SKM-1 (cell line): ENCODE measurements around the gene AKAP8.
"Not testable (repeated sequence)": the region's sequence is repeated elsewhere in the genome, so short reads cannot be mapped to it uniquely, and the experiment has no call there.

Source experiments
- DNase-seq: peaks from one replicate; lab custom pipeline; 2025; ENCODE audit not compliant: unreplicated experiment; lab: John Stamatoyannopoulos, UW

AKAP8 gene

DNA sequence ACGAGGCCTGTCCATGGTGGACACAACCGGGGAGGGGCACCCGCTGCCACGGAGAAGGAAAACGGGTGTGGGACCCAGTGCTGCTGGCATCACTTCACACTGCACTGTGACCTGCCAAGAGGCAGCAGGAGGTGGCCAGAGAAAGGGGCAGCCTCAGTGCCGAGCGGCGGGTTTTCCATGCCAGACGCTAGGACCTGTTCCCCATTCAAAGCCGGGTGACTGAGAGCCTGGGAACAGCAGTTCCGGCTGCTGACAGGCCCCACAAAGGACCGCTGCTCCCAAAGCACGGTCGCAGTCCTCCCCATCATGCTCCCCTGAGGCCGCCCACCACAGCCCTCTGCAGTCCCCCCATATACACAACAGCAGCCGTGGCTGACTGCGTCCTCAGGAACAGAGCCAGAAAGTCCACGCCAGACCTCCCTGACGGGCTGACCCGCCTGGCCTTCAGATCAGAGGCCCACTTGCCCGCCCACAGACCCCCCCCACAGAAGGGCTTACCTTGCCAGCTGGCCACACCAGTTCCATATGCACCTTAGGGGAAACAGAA lies 5.4 kb downstream of the AKAP8 start:
- DNase-seq: no peak

DNA sequence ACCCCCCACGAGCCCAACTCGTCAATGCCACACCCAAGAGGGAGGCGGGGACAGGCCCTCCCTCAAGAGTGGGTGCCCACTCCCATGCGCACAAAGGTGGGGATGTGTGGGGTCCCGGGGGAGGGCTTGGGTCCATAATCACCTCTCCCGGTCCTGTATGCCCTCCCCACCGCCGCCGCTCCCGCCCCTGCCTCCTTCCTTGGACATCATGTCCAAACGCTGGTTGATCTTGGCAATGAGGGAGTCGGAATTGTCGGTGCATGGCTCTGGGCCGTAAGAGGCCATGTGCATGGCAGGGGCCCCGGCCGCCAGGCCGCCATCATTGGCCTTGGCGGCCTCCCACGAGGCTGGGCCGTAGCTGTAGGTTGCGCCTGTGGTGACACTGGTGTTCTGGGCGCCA lies 5.9 kb downstream of the AKAP8 start:
- no peak for DNase-seq

DNA sequence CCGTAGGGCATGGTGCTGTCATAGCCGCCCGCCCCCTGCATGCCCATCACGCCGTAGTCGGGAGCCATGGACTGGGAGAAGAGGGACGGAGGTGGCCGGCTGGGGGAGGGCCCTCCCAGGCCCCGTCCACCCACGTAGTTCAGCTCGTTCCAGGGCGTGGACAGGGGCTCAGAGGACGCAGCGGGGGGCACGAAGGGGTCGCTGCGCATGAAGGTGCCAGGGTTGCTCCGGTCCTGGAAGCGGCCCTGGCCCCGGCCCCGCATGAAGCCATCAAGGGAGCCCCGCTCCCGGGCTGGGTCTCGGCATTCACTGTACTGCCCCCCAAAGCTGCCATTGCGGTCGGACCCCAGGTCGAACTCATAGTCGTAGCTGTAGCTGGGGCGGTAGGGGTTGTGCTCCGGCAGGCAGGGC lies 6.7 kb downstream of the AKAP8 start:
- no peak for DNase-seq

DNA sequence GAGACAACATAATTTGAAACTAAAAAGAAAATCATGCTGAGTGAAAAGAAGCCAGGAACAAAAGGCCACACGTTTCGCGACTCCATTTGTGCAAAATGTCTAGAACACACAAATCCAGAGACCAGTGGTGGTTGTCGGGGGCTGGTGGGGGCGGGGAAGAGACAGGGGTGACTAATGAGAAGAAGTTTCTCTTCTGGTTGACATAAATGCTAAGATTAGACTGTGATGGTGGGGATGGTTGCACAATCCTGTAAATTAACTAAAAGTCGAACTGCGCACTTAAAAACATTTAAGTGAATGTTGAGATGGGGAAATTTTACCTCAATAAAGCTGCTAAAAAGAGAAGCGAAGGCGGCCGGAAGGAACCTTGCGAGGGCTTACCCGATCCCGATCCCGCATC lies 7.1 kb downstream of the AKAP8 start:
- DNase-seq: no peak

DNA sequence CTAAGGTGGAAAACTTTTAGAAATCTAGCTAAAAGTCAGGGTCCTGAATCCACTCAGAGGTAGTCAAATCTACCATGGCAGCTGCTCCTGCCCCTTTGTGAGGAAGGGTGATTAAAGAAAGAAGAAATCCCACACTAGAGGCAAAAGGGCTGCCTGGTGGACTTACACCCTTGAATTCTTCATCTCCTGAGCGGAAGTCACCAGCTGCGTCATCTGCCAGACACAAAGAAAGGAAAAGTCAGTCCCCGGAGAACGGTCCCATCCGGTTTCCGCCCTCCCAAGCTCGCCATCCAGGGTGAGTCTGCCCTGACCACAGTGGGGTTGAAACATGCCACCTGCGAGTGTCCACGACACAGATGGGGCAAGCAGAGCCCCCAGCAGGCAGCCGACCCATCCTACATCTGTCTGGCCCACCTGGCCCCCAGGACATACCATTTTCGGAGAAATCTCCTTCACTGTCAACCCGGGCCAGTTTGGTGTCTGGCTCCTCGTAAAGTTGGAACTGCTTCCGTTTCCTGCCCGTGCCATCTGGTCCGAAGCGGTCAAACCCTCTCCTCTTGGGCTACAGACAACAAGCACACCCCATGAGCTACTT lies 7.7 kb downstream of the AKAP8 start:
- no peak for DNase-seq

DNA sequence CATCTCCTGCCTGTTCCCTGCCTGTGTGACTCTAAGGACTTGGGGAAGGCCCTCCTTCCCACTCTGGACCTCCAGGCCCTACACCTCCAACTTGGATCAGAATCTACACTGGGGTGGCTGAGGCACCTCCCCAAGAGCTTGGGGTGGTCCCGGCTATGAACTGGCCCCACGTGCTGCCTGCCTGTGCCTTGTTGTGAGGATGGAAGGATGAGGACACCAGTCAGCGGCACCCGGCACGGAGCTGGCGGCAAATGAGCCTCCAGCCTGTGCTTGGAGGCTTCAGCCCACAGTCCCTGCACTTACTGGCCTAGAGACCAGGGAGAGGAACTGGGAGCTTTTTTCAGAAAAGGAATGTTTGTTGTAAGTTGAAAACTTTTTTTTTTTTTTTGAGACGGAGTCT lies 8.5 kb downstream of the AKAP8 start:
- DNase-seq: no peak

DNA sequence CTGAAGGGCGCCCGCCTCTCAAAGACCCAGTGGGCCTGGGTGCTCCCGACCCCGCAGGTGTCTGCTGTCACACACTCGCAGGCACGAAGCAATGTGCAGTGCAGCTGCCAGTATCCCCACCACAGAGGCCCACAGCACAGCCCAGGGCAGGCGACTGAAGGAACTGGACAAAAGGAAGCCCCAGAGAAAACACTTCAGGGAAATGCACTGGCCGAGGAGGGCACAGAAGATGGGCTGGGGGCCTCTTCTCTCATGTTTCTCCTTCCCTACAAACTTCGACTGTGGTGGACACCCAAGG lies 10.0 kb downstream of the AKAP8 start:
- no peak for DNase-seq

DNA sequence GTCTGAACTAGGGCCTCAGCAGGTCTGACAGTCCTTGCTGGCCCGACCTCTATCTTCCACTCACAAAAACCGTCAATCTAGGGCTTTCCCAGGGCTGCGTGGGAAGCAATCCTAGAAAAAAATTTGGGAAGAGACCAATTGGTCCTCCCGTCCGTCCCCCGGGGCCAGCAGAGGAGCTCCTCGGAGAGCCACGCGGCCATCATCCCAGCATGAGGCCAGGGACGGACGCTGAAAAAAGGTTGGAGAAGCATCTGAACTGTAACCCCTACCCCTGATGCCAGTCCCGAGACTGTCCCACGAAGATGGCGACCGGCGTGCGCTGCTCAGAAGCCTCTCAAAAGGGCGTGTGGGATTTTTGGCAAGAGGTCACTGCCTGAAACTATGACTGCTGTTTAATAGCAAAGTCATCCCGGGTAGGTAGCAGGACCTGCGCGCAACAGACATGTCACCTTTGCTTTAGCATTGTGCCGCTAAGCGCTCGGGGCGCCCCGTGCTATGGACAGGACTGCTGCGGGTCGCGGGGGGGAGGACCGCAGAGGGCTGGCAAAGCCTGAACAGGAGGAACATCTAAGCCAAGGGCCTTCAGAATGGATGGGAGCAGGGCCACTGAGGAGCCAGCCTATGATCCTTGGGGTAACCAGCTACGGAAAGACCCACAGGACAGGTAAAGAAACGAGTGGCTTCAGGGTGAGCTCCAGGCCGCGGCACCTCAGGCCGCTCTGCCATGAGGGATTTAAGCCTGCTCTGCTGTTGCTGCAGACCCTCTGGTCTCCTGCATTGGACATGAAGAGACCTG lies 10.6 kb downstream of the AKAP8 start:
- DNase-seq: no peak

DNA sequence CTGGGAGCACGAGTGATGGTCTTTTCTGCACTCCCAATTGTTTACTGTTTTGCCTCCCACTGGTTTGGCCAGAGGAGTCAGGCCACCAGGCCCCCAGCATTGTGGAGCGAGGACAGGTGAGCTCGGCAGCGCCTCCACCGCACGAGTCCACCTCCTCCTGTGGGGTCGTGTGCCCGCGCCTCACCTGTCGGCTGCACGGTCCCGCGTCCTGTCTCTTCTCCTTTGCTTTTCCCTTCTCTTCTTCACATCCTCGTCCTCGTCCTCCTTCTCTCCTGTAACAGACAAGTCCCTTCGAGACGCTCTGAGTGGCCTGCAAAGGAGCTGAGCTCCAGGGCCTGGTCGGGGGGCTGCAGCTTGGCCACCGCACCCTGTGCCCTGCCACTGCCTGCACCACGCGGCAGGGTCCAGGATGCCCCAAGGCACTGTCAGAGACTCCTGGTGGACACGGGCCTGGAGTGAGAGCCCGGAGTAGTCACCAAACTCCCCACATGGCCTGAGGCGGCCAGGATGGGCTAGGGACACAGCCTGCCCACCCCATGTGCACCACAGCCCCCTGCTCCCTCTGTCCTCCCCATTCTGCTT lies 11.4 kb downstream of the AKAP8 start:
- no peak for DNase-seq

DNA sequence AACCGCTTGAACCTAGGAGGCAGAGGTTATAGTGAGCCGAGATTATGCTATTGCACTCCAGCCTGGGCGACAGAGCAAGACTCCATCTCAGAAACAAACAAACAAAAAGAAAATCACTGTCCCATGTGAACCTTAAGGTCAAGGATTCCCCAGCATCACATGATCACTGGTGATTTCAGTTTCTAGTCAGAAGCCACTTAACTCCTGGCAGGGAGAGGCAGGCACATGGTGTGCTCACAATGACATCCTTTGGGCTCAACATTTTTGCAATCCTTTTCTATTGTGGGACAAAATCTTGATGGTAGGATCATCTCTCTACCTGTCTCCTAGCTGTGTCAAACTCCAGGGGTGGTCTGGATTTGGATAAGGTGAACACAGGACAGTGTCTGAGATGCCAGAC lies 12.1 kb downstream of the AKAP8 start:
- no peak for DNase-seq

DNA sequence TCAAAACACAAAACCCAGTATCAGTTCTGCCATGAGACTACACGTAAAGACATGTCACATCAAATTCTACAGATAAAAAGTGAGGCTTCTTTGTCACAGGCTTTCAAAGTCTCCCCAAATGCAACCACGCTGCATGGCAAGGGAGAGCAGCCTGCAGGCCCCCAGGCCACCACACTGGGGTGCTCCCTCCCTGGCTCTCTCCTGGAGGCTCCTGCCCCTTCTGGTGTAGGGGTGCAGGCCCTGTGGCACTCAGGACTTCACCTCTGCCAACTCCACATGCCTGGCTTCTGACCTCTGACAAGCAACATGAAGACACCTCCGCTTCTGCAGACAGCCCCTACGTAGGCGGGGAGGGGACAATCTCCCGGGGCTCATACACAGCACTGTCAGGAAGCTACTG lies 14.3 kb downstream of the AKAP8 start:
- no peak for DNase-seq

DNA sequence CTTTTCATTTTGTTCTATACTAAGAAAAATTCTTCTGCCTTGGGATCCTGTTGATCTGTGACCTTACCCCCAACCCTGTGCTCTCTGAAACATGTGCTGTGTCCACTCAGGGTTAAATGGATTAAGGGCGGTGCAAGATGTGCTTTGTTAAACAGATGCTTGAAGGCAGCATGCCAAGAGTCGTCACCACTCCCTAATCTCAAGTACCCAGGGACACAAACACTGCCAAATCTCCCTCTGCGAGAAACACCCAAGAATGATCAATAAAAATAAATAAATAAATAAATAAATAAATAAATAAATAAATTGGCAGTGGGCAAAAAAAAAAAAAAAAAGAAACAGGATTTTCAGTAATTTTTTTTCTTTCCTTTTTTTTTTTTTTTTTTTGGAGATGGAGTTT lies 15.8 kb downstream of the AKAP8 start:
- not testable (repeated sequence) for DNase-seq

DNA sequence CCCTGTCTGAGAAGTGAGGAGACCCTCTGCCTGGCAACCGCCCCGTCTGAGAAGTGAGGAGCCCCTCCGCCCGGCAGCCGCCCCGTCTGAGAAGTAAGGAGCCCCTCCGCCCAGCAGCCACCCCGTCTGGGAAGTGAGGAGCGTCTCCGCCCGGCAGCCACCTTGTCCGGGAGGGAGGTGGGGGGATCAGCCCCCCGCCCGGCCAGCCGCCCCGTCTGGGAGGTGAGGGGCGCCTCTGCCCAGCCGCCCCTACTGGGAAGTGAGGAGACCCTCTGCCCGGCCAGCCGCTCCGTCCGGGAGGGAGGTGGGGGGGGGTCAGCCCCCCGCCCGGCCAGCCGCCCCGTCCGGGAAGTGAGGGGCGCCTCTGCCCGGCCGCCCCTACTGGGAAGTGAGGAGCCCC lies 16.5 kb downstream of the AKAP8 start:
- not testable (repeated sequence) for DNase-seq

DNA sequence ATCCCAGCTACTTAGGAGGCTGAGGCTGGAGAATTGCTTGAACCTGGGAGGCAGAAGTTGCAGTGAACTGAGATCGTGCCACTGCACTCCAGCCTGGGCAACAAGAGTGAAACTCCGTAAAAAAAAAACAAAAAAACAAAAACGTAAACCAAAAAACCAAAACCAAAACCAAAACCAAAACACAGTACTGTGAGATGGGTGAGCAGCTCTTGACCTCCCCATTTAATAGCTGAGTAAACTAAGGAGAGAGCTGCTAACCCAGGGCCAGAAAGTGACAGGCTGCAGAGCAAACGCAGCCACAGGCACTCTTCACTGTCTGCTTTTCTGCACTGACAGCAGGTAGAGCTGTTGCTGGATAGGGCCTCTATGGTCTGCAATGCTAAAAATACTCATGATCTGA lies 19.6 kb downstream of the AKAP8 start:
- DNase-seq: not testable (repeated sequence)

DNA sequence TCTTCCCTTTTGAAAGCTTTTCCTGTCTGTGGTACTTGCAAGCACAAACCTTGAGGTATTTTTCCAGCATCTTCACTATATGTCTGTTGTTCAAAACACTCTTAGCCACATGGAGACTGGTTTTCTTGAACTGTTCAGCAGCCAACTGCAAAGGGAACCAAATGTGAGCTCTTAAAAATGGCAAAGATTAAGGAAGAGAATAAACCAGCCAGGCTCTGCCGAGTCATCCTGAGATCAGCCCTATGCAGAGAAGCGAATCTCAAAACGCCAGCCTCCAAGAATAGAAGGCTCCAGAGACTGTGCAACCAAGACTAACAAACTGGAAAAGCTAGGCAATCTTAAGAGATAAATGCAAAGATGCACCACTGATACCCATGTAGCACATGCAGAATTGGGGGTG lies 20.7 kb downstream of the AKAP8 start:
- no peak for DNase-seq

DNA sequence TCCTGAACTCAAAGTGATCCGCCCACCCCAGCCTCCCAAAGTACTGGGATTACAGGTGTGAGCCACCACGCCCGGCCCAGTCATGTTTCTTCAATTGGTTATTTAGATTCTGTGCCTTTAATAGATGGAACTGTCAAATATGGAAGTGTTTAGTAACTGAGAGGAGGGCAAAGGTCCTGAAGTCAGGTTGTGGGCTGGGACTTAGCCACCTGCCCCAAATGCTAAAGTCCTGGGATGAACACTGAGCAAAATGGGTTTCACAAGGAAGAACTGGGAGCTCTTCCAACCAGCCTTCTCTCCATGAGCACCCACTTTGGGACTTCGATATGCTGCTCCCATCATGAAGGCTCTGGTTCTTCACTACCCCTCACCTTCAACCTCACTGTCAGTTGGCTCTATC lies 21.7 kb downstream of the AKAP8 start:
- no peak for DNase-seq

DNA sequence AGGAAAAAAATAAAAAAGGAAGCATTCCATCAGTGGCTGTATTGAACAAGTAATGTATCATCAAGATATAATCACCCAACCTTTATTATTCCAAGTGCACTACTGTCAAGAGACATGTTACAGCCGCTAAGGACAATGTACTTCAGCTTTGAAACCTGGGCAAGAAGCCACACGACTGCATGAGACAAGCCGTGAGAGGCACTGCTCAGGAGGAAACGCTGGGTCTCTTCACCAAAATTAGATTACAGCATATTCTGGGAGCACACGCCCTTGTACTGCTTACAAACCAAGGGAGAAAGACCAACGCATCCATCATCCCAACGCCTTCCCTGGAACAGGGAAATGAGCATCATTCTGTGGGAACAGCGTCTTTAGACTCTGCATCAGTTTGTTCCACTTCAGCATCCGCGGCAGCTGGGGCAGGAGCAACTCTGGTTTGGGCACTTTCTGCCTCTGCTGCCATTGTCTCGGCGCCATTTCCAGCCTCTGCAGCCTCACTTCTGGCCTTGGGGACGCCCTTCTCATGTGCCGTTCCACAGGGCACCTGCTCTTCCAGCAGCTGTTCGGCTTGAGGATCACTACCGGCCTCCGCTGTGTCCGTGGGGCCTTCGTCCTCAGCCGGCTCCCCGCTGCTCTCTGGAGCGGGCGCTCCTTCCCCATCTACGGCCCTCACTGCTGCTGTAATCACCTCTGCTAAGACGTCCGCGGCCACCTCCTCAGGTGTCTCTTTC lies 24.9 kb downstream of the AKAP8 start:
- no peak for DNase-seq

DNA sequence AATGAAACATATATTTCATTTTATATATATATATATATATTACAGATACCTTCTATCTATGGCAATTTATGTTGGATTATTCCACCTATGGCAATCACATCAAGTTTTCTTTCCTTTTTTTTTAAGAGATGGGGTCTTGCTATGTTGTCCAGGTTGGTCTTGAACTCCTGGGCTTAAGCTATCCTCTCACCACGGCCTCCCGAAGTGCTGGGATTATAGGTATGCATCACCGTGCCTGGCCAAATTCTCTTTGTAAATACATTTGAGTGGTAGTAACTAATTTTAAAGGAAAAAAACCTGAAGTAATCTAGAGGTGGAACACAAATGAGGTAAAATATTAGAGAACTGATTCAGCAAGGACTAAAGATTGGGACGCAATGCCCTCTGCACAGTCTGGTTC lies 25.7 kb downstream of the AKAP8 start:
- DNase-seq: no peak

DNA sequence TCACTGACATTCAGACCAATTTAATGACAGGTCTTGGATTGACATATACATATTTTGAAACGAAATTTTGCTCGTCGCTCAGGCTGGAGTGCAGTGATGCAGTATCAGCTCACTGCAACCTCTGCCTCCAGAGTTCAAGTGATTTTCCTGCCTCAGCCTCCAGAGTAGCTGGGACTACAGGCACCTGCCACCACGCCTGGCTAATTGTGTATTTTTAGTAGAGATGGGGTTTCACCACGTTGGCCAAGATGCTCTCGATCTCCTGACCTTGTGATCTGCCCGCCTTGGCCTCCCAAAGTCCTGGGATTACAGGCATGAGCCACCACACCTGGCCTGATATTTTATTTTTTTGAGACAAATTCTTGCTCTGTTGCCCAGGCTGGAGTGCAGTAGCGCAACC lies 27.1 kb downstream of the AKAP8 start:
- DNase-seq: not testable (repeated sequence)

DNA sequence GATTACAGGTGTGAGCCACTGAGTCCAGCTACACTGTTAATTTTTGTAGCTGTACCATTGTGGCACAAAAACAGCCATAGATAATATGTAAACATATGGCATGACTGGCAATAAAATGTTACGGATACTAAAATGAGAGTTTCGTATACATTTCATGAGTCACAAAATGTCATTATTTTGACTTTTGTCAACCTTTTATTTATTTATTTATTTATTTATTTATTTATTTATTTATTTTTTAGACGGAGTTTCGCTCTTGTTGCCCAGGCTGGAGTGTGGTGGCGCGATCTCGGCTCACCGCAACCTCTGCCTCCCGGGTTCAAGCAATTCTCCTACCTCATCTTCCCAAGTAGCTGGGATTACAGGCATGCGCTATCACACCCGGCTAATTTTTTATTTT lies 38.3 kb downstream of the AKAP8 start:
- DNase-seq: not testable (repeated sequence)

DNA sequence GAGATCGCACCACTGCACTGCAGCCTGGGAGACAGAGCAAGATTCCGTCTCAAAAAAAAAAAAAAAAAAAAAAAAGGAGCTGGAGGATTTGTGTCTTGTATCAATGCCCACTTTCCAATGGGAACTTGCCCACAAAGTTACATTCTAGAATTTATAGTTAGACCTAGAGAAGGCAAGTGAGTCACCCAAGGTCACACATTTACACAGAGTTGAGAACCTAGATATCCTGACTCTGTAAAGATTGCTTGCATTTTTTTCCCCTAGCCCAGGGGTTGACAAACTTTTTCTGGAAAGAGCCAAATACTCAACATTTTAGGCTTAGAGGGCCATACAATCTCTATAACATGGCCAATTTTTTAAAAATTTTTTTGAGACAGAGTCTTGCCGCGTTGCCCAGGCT lies 39.5 kb downstream of the AKAP8 start:
- no peak for DNase-seq

DNA sequence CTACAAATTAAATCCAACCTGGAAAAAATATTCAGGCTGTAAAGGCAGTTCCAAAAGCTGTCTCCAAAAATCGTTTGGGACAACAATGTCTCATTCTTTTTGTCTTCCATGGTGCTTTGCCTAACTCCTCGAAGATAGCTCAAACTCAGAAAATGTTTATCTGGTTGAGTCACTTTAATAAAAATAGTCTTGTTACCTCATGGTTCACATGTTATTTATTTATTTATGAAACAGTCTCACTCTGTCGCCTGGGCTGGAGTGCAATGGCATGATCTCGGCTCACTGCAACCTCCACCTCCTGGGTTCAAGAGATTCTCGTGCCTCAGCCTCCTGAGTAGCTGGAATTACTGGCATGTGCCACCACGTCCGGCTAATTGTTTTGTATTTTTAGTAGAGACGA lies 42.4 kb downstream of the AKAP8 start:
- no peak for DNase-seq
